NK-92 treated with Interleukin-12 subunit alpha and Interleukin-12 subunit beta, amount 100 ng/mL, for 24 hours (cell line): ENCODE results near the gene FKBP1B.
A peak's percentile ranks its signal among the peaks of the same experiment; 100 is the strongest.
"Not testable (repeated sequence)": the region's sequence is repeated elsewhere in the genome, so short reads cannot be mapped to it uniquely, and the experiment has no call there.

Experiments
- DNase-seq: peaks from one replicate; lab custom pipeline; 2025; lab: John Stamatoyannopoulos, UW

FKBP1B gene

GRCh38 chr2:24022975-24023575, 26.5 kb upstream of the FKBP1B start:
- no peak for DNase-seq

- no peak for DNase-seq
Measured at GRCh38 chr2:24024018-24024417, 25.5 kb upstream of the FKBP1B start.

DNA sequence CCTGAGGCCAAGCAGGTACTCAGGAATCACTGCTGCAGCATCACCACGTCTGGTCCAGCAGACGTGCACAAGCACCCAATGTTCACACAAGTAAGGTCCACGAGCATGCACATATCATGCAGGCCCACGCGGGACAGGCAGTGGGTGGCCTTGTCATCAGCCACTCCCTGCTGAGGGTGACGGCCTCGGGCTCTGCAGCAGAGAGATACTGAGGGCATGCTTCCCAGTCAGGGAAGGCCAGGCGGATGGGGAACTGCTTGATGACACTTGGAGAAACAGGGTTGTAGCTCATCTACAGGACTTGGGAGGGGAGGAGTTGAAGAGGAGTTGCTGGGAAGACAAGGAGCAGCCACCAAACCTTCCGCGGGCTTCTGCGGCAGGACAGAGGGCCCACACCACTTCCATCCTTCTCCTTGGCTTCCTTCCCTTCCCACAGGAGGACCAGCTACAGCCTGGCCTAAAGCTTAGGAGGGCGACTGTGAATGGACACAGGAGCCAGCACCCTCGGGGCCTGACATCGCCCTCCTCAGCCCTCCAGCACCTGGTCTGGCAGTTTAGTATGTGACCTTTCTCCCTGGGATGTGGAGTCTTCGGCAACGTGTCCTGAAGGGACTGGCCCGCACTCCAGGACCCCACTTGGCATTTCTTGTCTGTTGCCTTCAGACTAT, 24.4 kb upstream of the FKBP1B start:
- DNase-seq, result no peak

DNA sequence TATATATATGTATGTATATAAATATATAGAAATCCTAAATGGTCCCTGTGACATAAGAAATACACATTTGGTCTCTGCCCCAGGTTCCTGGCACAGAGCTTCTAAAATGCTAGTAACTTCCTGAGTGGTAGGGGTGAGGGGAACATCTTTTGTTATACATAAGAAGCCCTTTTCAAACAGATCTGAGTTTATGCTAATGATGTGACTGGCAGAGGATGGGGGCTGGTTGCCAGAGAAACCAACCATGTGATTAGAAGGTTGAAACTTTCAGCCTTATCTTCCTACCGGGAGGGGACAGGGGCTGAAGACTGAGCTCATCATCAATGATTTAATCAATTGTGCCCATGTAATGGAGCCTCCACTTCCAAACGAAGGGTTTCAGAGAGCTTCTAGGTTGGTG, 23.3 kb upstream of the FKBP1B start:
- no peak for DNase-seq

GRCh38 chr2:24038786-24039499, 10.6 kb upstream of the FKBP1B start:
- no peak for DNase-seq

GRCh38 chr2:24040511-24040910, 9.0 kb upstream of the FKBP1B start:
- DNase-seq, result no peak

GRCh38 chr2:24043133-24043532, 6.4 kb upstream of the FKBP1B start:
- not testable (repeated sequence) for DNase-seq

GRCh38 chr2:24045511-24046508, 3.7 kb upstream of the FKBP1B start:
- DNase-seq, result no peak

- no peak for DNase-seq
Measured at GRCh38 chr2:24046599-24046929, 3.0 kb upstream of the FKBP1B start.

GRCh38 chr2:24046930-24047702, 2.4 kb upstream of the FKBP1B start, which contains the start of gene WDCP:
TSS of gene WDCP (minus strand) at chr2:24047391. CDS start at chr2:24039494, 7,897 bp downstream.
- peak; percentile 94 for DNase-seq

DNA sequence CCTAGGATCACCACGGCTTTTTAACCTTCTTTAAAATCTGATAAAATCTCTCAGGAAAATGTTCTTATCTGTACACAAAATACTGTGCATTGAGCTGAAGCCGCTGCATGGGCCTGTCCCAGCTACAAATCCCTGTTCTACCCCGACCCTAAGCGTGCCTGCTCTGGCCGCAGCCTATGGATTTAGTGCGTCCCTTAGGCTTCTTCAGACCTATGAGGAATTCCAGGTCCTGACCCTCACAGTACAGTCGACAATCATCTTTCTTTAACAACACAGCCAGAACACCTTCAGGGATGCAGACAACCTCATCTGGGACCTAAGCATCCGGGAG, 1.9 kb upstream of the FKBP1B start:
- no peak for DNase-seq

- DNase-seq, result no peak
Measured at GRCh38 chr2:24048769-24049484, 614 bp upstream of the FKBP1B start.

GRCh38 chr2:24050041-24050979, 769 bp downstream of the FKBP1B start:
- no peak for DNase-seq

GRCh38 chr2:24051833-24052232, 2.3 kb downstream of the FKBP1B start:
- DNase-seq, result no peak

DNA sequence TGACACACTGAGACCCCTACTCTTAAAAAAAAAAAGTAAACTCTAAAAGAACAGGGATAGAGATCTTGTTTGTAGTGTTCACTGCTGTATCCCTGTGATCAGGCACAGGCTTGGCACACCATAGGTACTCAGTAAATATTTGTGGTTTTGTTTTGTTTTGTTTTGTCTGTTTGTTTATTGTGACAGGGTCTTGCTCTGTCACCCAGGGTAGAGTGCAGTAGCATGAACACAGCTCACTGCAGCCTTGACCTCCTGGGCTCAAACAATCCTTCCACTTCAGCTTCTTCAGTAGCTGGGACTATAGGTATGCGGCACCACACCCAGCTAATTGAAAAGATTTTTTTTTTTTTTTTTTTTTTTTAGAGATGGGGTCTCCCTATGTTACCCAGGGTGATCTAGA, 3.4 kb downstream of the FKBP1B start:
- DNase-seq, result no peak

GRCh38 chr2:24054366-24055010, 4.9 kb downstream of the FKBP1B start:
- no peak for DNase-seq

GRCh38 chr2:24055750-24056149, 6.2 kb downstream of the FKBP1B start:
- DNase-seq, result no peak

DNA sequence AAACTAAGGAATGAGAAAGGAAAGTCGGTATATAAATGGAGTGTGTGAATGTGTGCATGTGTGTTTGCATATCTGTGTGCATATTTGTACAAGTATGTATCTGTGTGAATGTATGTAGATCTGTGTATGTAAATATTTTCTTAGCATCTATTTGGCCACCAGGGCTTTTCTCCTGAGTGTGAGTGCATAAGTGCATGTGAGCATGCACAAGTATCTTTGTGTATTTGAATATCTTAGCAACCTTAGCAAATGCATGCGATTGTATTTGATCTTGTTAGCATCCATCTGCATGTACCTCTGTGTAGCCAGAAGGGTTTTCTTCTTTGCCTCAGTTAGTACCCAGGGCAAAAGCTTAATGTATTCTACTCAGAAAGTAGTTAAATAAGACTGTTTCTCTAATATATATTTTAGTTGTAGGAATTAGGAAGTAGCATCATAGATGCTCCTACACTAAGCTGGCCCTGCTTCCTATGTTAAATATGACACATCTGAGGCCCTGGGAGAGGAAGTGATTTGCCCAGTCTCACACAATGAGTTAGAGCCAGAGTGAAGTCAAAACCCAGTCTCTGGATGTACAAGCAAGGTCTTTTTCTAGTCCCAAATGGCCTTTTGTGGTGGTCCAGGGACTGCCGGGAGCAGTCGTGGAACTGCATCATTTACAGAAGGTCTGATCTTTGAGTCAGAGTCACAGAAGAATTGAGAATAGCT, 9.2 kb downstream of the FKBP1B start:
- no peak for DNase-seq

GRCh38 chr2:24065341-24065740, 15.8 kb downstream of the FKBP1B start:
- DNase-seq, result no peak
